GM18868 (cell line): Measurements from ENCODE around the gene MBOAT7.
A peak's percentile ranks its signal among the peaks of the same experiment; 100 is the strongest.
"Not testable (repeated sequence)": the region's sequence is repeated elsewhere in the genome, so short reads cannot be mapped to it uniquely, and the experiment has no call there.

Experiments used
- ATAC-seq: cut with Tn5 transposase; IDR thresholded peaks from one replicate; pipeline ENCODE4 v1.9.1; 2021; ENCODE audit warnings: mild to moderate bottlenecking, moderate library complexity; ENCODE audit not compliant: unreplicated experiment

Gene MBOAT7

DNA sequence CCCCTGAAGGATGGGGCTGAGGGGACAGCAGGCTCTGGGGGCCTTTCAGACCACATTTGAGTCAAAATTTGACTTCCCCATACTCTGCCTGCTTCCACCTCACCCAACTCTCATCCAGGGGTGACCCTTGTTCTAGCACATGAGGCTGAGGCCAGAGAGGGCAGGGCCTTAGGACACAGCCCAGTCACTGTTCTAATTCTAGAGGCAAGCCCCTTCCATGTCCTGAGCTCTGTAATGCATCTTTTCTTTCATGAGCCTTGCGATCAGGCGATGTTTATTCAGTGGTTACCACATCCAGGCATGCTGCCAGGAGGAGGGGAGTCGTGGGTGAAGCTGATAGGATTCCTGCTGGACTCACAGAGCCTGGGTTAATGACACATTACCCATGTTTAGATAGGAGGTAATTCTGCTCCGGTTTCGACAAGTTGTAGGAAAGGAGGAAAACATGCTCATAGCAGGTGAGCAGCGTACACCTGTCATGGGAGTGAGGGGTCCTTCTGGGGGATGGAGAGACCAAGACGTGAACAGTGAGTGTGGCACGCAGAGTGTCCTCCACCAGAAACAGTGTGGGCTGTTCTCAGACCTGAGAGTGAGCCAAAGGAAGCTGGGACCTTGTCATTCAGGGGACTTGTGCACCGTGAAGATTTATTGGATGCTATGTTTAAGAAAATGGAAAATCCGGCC is 20.6 kb upstream of the MBOAT7 start:
- no peak for ATAC-seq

DNA sequence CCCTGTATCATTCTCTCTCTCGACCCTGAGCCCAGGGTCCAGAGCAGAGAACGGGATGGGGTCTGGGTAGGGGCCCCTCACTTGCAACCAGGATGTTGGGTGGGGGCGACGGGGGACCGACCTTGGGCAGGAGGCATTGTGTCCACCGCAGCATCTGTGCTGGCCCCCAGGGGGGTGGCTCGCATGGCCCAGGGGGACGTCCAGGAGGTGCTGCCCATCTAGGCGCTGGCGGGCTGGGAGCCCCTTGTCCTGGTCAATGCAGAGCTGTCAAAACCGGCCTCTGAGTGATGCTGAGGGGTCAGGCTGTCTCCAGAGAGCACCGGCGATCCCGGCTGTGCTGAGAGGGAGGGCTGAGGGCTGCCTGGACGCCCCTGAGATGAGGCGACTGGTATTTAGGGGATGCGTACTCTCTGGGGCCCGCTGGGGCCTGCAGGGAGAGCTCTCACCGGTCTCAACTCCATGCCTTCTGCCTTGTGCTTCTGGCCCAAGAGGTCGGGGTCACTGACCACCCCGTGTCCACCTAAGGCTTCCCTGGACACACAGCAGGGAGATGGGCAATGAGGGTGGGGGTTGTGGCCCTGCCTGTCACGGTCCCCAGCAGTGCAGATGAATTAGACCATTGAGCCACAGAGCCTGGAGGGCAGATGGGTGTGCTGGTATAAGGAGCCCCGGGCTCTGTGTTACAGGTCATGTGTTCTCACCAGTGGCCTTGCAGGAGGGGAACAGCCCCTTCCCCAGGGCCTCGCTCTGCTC is 19.9 kb upstream of the MBOAT7 start:
- no peak for ATAC-seq

DNA sequence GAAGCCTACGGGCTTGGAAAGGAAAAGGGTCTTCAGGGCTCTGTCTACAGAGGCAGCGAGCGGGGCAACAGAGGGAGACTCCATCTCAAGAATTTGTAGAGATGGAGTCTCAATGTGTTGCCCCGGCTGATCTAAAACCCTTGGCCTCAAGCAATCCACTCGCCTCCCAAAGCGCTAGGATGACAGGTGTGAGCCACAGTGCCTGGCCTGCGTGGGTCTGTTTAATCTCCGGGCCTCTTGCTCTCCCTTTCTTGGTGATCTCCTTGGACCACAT is 19.3 kb upstream of the MBOAT7 start:
- ATAC-seq = no peak

DNA sequence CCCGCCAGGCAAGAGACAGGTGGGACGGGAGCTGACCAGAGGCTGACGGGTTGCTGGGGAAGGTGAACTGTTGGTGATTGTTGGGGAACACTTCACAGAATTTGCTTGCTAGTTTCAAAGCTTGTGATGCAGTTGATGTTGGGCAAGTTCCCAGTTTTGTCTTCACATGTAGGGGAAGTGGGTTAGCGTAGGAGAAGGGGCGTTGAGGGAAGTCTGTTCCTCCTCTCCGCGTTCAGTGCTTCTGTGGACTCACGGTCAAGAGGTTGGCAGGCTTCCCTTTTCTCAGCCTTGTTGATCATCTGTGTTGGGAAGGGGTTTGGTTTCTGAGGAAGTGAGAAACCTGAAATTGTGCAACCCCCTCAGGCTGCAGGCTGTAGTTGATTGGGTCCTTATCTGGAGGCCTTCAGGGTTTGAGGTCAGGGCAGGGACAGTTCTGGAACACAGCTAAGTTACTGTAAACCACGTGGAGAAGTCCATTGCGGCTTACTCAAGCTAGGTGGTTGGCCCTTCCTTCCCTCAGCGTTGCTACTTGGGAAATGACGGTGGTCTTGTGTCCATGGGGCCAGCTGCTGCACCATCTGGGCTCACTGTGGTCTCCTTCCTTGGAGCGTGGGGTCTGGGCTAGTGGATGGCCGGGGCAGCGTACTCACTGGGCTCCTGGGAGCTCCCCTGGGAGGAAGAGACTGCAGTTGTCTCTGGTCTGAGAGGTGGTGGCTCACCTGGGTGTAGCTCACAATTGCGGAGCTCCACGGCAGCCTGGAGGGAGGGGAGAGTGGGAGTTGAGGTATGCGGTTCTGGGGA is 18.8 kb upstream of the MBOAT7 start:
- peak; percentile 39 for ATAC-seq

DNA sequence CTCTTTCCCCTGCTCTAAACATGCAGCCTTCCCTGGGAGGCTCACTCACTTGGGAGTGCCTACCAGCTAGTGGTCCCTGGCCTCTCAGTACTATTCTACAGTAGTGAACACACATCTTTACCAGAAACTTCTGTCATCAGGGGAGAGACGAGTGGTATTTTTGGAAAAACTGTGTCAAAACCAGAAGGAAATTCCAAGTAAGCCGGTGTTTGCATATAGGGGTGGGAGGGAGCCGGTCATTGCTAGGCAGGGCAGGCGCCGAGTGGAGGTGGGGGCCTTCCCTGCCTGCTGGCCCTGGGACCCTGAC is 18.2 kb upstream of the MBOAT7 start:
- no peak for ATAC-seq

DNA sequence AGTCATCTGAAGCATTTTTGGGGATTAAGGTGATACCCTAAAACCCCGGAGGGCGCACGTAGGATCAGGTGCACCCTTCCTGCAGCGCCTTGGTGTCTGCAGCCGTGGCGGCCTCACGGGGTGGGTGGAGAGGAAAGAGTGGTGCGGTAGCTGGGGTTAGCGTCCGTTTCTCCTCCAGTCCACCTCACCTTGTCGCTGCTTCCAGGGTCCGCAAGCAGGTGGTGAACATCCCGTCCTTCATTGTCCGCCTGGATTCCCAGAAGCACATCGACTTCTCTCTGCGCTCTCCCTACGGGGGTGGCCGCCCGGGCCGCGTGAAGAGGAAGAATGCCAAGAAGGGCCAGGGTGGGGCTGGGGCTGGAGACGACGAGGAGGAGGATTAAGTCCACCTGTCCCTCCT is 17.8 kb upstream of the MBOAT7 start:
- not testable (repeated sequence) for ATAC-seq

DNA sequence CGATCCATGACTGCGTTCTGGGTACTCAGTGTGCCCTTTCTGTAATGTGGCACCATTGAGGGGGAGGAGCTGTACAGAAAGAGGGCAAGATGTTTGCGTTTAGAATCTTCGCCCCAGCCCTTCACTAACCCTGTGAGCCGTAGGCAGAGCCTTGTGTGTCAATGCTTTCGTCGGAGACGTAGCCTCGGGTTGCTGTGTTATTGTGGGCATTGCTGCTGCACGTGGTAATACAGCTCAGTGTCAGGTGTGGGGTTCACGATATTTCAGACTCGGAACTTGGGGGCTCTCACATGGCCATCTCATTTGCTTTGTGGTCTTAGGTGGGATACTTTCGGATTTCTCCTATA is 17.4 kb upstream of the MBOAT7 start:
- no peak for ATAC-seq

DNA sequence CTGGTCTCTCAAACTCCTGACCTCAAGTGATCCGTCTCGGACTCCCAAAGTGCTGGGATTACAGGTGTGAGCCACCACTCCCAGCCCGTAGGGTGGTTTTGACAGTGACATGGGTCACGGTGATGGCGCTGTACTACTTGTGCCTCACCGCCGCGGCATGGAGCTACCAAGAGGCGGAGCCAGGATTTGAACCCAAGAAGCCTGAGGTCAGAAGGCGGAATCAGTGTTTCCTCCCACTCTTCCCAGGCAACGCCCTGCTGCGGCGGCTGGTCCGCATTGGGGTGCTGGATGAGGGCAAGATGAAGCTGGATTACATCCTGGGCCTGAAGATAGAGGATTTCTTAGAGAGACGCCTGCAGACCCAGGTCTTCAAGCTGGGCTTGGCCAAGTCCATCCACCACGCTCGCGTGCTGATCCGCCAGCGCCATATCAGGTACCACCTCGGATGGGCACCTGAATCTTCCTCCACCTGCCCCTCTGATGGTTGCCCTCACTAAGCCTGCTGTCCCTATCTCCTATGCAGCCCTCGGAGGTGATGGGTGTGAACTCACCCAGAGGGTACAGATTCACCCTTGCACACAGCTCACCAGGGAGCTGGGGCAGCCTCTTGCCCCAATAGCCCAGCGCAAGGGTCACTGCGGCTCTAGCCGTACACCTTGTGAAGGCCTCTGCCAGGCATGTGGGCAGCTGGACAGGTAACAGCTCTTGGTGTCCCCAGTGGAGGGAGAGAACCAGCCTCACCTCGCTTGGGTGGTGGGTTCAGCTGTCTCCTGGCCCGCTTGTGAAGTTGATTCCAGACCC is 16.9 kb upstream of the MBOAT7 start:
- no peak for ATAC-seq

DNA sequence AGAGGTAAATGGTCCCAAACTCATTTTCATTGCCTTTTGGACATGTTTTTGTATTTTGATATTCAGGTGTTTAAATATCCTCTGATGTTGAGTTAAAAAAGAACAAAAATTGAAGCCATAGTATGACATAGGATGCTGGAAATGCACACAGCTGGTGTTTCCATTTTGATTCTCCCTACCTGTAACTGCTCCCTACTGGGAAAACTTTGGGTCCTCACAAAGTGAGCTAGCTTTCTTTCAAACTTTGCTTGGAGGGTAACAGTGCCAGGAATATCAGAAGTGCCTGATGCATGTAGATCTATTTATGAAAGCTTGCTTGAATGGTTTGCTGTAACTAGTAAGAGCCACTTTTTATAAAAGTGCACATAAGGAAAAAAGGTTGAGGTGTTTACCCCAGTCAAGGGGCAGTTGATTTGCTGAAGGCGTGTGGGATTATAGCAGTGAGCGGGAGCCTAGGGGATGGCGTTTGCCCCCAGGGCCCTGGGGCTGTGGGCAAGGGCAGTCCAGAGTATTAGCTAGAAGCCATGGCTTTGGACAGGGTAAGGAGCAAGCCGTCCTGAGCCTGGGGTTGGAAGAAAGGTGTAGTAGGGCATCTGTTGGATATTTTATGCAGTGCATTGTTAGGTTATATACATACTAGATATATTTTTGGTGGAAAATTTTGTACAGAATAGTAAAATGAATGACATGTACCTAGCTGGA is 15.5 kb upstream of the MBOAT7 start:
- no peak for ATAC-seq

DNA sequence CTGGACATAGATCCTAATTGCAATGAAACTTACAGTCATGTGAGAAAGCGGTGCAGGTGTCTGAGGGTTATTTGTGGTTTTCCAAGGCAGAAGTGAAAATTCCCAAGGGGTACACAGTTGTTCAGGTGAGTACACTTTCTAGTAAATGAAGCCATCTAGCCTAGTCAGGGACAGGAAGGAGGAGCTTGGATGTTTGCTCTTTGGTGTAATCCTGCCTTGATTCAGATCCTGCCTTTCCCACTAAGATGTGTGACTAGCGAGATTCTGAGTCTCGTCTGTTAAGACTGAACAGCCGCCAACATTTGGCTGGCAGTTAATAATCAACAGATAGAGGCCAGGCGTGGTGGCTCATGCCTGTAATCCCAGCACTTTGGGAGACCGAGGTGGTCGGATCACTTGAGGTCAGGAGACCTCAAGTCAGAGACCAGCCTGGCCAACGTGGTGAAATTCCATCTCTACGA is 13.8 kb upstream of the MBOAT7 start:
- ATAC-seq = no peak

DNA sequence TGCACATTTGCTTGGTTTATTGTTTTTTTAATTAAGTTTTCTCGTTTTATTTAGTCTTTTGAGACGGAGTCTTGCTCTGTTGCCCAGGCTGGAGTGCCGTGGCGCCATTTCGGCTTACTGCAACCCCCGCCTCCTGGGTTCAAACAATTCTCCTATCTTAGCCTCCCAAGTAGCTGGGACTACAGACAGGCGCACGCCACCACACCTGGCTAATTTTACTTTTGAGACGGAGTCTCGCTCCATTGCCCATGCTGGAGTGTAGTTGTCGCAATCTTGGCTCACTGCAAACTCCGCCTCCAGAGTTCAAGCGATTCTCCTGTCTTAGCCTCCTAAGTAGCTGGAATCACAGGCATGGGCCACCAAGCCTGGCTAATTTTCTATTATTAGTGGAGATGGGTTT is 12.6 kb upstream of the MBOAT7 start:
- no peak for ATAC-seq

DNA sequence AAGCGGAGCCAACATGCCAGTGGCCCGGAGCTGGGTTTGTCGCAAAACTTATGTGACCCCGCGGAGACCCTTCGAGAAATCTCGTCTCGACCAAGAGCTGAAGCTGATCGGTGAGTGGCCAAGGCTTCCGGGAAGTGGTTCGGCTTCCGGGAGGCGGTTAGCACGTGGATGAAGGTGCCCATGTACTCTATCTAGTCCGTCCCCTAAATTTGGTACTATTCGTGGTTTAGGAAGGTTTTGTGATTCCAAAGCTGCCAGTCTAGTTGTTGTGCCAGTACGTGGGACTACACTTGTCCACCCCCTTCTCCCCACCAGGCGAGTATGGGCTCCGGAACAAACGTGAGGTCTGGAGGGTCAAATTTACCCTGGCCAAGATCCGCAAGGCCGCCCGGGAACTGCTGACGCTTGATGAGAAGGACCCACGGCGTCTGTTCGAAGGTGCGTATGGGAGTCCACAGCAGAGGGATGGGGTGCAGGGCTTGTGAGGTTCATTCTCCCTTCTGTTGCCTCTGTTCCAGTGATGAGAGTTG is 11.9 kb upstream of the MBOAT7 start:
- no peak for ATAC-seq

DNA sequence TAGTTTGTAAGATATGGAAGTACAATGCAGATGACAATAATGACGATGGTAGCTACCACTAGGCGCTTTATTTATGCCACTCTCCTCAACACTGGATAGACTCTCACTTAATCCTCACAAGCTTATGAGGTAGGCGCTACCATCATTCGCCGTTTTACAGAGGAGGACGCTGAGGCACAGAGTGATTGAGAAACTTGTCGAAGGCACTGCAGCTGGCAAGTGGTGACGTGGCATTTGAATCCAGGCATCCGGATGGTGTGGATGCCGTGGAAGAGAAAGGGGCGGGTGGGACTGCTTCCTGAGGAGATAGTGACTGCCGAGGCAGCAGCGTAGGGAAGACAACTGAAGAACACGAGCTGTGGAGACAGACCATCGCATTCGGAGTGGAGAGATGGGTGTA is 10.0 kb upstream of the MBOAT7 start:
- ATAC-seq = no peak

DNA sequence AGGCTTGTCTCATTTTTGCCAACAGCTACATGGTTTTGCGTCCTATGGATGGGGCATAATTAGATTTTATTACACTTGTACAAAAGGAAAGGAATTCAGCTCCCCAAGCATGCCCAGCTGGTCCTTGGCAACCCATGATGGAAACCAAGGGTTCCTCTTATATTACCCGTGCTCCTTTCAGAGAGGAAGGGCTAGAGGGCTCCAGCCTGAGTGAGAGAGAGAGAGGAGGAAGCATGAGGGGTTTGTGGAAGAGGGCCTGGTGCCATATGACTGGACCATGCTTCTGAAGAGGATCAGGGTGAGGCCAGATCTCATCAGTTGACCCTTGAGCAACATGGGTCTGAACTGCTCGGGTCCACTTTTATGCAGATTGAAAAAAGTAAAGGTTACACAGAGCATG is 7.7 kb upstream of the MBOAT7 start:
- no peak for ATAC-seq

DNA sequence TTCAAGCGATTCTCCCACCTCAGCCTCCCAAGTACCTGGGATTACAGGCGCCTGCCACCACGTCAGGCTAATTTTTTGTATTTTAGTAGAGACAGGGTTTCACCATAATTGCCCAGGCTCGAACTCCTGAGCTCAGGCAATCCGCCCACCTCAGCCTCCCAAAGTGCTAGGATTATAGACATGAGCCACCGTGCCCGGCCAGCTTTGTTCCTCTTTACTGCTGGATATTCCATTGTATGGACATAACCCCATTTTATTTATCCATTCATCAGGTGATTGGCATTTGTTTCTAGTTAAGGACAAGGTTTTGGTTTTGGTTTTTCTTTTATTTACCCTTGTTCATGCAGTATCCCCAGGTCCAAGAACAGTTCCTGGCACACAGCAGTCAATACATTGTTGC is 7.2 kb upstream of the MBOAT7 start:
- no peak for ATAC-seq

DNA sequence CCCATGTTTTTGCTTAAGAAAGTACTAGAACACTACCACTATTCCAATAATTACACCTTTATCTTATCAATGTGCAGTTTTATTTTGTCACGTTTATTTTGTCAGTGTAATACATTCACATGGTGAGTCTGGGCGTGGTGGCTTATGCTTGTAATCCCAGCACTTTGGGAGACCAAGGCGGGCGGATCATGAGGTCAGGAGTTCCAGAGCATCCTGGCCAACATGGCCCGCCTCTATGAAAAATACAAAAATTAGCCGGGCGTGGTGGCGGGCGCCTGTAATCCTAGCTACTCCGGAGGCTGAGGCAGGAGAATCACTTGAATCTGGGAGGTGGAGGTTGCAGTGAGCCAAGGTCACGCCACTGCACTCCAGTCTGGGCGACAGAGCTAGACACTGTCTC is 5.1 kb upstream of the MBOAT7 start:
- ATAC-seq = not testable (repeated sequence)

DNA sequence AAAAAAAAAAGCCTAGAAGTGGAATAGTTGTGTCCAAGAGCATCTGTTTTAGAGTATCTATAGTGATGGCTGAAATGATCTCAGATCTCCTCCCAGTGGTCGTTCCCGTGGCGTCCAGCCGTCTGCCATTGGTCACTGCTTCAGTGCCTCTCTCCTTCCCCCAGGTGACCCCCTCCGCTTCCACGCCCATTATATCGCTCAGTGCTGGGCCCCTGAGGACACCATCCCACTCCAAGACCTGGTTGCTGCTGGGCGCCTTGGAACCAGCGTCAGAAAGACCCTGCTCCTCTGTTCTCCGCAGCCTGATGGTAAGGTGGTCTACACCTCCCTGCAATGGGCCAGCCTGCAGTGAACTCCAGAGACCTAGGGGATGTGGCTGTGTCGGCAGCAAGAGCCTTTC is 3.6 kb upstream of the MBOAT7 start:
- ATAC-seq = no peak

DNA sequence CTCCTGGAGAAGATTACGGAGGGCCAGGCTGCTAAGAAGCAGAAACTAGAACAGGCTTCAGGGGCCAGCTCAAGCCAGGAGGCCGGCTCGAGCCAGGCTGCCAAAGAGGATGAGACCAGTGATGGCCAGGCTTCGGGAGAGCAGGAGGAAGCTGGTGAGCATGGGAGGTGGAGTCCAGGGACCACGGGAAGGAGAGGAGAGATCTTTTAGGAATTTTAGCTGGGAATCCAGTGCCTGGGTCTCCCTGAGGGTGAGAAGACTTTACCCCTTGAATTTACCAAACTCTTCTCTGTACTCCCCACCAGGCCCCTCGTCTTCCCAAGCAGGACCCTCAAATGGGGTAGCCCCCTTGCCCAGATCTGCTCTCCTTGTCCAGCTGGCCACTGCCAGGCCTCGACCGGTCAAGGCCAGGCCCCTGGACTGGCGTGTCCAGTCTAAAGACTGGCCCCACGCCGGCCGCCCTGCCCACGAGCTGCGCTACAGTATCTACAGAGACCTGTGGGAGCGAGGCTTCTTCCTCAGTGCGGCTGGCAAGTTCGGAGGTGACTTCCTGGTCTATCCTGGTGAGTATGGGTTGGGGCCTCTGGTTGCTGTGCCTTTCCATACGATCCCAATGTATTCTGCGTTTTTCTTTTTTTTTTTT is 2.6 kb upstream of the MBOAT7 start:
- ATAC-seq = no peak

DNA sequence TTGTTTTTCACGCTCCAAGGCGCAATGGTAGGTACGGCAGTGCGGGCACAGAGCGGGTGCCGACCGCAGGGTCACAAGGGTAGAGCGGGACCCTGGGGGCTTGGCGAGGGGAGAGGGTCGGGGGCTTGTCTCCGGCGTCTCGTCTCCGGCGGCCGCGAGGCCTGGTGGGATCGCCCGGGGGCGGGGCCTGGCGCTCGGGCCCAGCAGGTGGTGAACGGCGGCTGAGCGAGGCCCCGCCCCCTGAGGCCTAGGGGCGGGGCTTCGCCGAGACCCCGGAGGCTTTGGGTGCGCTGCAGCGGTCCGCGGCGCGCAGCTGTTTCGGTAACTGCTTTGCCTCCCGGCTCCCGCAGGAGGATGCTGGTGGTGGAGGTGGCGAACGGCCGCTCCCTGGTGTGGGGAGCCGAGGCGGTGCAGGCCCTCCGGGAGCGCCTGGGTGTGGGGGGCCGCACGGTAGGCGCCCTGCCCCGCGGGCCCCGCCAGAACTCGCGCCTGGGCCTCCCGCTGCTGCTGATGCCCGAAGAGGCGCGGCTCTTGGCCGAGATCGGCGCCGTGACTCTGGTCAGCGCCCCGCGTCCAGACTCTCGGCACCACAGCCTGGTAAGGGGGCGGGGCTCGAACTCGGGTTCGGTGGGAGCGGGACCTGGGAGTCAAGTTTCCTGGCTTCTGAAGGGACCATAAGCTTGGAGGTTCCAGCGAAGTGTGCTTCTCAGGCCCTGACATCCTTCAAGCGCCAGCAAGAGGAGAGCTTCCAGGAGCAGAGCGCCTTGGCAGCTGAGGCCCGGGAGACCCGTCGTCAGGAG is 1.8 kb upstream of the MBOAT7 start, which contains the start of gene TSEN34:
Gene TSEN34, plus strand, starts transcription at position 298 of the 800 bp plus-strand sequence. Its CDS starts 57 bp downstream, at position 355.
- ATAC-seq = peak; percentile 25
